SK-N-SH treated with all-trans-retinoic acid at 6 μM for 48 hours (cell line): ENCODE measurements around the gene SCIN.

ENCODE experiments used
- PATZ1 ChIP-seq: fragments of 250-450 bp; sonication (Bioruptor Pico); IDR thresholded peaks from 2 replicates; pipeline ENCODE4 v1.8.0; 2020; ENCODE audit warnings: mild to moderate bottlenecking, moderate library complexity, borderline replicate concordance
- PPARA ChIP-seq: fragments of 250-450 bp; sonication (Bioruptor Pico); IDR thresholded peaks from 2 replicates; pipeline ENCODE4 v1.5.0; 2020; ENCODE audit warnings: mild to moderate bottlenecking, borderline replicate concordance
- ZFP30 ChIP-seq: fragments of 450-650 bp; formaldehyde crosslinking; IDR thresholded peaks from 2 replicates; pipeline ENCODE4 v1.5.0; 2022; ENCODE audit warnings: mild to moderate bottlenecking, moderate library complexity
- TF ChIP-seq, protein P1 (sequence below): fragments of 250-450 bp; sonication (Bioruptor Pico); IDR thresholded peaks from 2 replicates; pipeline ENCODE4 v1.8.0; 2021; ENCODE audit warnings: low read depth, mild to moderate bottlenecking, moderate library complexity, borderline replicate concordance

GRCh38 chr7:12607134-12607533, 36.6 kb downstream of the SCIN start:
- TF ChIP-seq PPARA (CRISPR knock-in tag) (no peak), ZFP30 (CRISPR knock-in tag) (no peak), PATZ1 (CRISPR knock-in tag) (no peak)
- TF ChIP-seq, protein P1, sequence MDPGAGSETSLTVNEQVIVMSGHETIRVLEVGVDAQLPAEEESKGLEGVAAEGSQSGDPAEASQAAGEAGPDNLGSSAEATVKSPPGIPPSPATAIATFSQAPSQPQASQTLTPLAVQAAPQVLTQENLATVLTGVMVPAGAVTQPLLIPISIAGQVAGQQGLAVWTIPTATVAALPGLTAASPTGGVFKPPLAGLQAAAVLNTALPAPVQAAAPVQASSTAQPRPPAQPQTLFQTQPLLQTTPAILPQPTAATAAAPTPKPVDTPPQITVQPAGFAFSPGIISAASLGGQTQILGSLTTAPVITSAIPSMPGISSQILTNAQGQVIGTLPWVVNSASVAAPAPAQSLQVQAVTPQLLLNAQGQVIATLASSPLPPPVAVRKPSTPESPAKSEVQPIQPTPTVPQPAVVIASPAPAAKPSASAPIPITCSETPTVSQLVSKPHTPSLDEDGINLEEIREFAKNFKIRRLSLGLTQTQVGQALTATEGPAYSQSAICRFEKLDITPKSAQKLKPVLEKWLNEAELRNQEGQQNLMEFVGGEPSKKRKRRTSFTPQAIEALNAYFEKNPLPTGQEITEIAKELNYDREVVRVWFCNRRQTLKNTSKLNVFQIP (CRISPR knock-in tag) = no peak
